Raji (cell line): ENCODE data around the gene SLC30A7.

ENCODE experiments used
- POLR2A ChIP-seq: IDR thresholded peaks from 2 replicates; pipeline ENCODE4 v1.6.1; 2011; ENCODE audit warnings: low read depth, low read length, control low read depth; ENCODE audit not compliant: insufficient read depth

SLC30A7 gene

GRCh38 chr1:100998426-100998825 lies 102.5 kb downstream of the SLC30A7 start:
- no peak for TF ChIP-seq POLR2A

- TF ChIP-seq POLR2A: no peak
Measured at GRCh38 chr1:101000131-101000873, 104.4 kb downstream of the SLC30A7 start.

- TF ChIP-seq POLR2A: no peak
Measured at GRCh38 chr1:101002551-101002950, 106.7 kb downstream of the SLC30A7 start.

- TF ChIP-seq POLR2A: no peak
Measured at GRCh38 chr1:101003012-101003650, 107.2 kb downstream of the SLC30A7 start.

- TF ChIP-seq POLR2A: no peak
Measured at GRCh38 chr1:101004061-101004460, 108.2 kb downstream of the SLC30A7 start.

GRCh38 chr1:101004670-101005069 lies 108.8 kb downstream of the SLC30A7 start:
- no peak for TF ChIP-seq POLR2A

GRCh38 chr1:101005183-101005582 lies 109.3 kb downstream of the SLC30A7 start:
- TF ChIP-seq POLR2A: no peak

- no peak for TF ChIP-seq POLR2A
Measured at GRCh38 chr1:101005871-101006270, 110.0 kb downstream of the SLC30A7 start.

- TF ChIP-seq POLR2A: no peak
Measured at GRCh38 chr1:101006553-101006952, 110.7 kb downstream of the SLC30A7 start.

GRCh38 chr1:101008229-101008834 lies 112.4 kb downstream of the SLC30A7 start:
- TF ChIP-seq POLR2A: no peak

GRCh38 chr1:101013776-101014175 lies 117.9 kb downstream of the SLC30A7 start:
- no peak for TF ChIP-seq POLR2A

GRCh38 chr1:101017448-101017847 lies 121.6 kb downstream of the SLC30A7 start:
- TF ChIP-seq POLR2A: no peak

- TF ChIP-seq POLR2A: no peak
Measured at GRCh38 chr1:101022294-101022693, 126.4 kb downstream of the SLC30A7 start.

- no peak for TF ChIP-seq POLR2A
Measured at GRCh38 chr1:101025283-101025656, 129.4 kb downstream of the SLC30A7 start.

GRCh38 chr1:101025657-101026429 lies 130.0 kb downstream of the SLC30A7 start, which contains the start of gene DPH5:
TSS of gene DPH5 (minus strand) at chr1:101025784. CDS start at chr1:101025443, 341 bp downstream.
- TF ChIP-seq POLR2A: peak; percentile 93

- TF ChIP-seq POLR2A: no peak
Measured at GRCh38 chr1:101026430-101026788, 130.5 kb downstream of the SLC30A7 start.

GRCh38 chr1:101027194-101027772 lies 131.4 kb downstream of the SLC30A7 start:
- no peak for TF ChIP-seq POLR2A
